Ovary (tissue), 3 donors: ENCODE measurements around the gene SESN3.

ENCODE experiments used
- EP300 ChIP-seq: sonication (generic); formaldehyde crosslinking; IDR thresholded peaks from one replicate; pipeline ENCODE4 v1.6.1; 2017; ENCODE audit warnings: antibody characterized with exemption
- TF ChIP-seq, protein P1 (sequence below), 3 donors: fragments of 450-650 bp in 2 of 3; fragments of 200-600 bp in 1 of 3; IDR thresholded peaks; one replicate each; pipeline versions ENCODE4 v1.5.1 to v1.8.0; 2016 to 2022; ENCODE audit warnings: antibody characterized with exemption in 3 of 3, mild to moderate bottlenecking in 1 of 3
- donor health status: DM: no; HTN: no; CAD: no.

DNA sequence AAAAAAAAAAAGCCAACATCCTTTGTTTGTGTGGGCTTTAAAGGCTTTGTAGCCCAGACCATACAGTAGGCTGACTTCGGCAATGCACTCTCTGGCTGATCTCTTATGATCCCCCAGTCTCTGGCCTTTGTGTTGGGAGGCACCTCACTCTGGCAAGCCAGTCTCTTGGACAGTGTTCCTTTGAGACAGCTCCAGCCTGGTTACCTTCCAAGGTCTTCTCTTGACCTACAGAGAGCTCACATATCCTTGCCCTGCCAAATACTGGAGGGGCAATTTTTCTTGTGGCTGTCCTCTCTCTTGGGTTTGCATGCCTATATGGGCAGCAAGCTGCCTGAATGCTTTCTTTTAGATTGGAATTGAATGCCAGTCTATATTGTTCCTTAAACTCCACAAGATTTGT is 69.8 kb downstream of the SESN3 start:
- TF ChIP-seq, protein P1, sequence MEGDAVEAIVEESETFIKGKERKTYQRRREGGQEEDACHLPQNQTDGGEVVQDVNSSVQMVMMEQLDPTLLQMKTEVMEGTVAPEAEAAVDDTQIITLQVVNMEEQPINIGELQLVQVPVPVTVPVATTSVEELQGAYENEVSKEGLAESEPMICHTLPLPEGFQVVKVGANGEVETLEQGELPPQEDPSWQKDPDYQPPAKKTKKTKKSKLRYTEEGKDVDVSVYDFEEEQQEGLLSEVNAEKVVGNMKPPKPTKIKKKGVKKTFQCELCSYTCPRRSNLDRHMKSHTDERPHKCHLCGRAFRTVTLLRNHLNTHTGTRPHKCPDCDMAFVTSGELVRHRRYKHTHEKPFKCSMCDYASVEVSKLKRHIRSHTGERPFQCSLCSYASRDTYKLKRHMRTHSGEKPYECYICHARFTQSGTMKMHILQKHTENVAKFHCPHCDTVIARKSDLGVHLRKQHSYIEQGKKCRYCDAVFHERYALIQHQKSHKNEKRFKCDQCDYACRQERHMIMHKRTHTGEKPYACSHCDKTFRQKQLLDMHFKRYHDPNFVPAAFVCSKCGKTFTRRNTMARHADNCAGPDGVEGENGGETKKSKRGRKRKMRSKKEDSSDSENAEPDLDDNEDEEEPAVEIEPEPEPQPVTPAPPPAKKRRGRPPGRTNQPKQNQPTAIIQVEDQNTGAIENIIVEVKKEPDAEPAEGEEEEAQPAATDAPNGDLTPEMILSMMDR (IDR thresholded peaks at IDR 0.05), result no peak
- no peak for TF ChIP-seq EP300
